Tibial nerve (tissue), 4 donors: ENCODE measurements around the gene TOMM5. TPM values are rescaled to one million over a fixed set of nuclear protein-coding genes. Genes with fewer than 3 reads are reported as not detected.

Source experiments
- DNase-seq, 2 donors: peaks; one replicate each; pipeline ENCODE4 v3.0.0-alpha.2; 2019; ENCODE audit warnings: low spot score in 2 of 2
- H3K27ac ChIP-seq, 4 donors: fragments of 200-600 bp; sonication (generic) in 3 of 4; one replicate each; pipeline ENCODE4 v1.5.1; 2017 to 2019; ENCODE audit warnings: mild to moderate bottlenecking in 1 of 4
- H3K27me3 ChIP-seq, 2 donors: fragments of 200-600 bp; sonication (generic) in 1 of 2; one replicate each; pipeline versions ENCODE4 v1.5.1 to v1.6.0; 2017 to 2019
- H3K36me3 ChIP-seq, 3 donors: fragments of 200-600 bp; sonication (generic); one replicate each; pipeline ENCODE4 v1.5.1; 2018 to 2019
- H3K4me1 ChIP-seq, 4 donors: fragments of 200-600 bp; sonication (generic) in 3 of 4; one replicate each; pipeline ENCODE4 v1.5.1; 2017 to 2019
- H3K4me3 ChIP-seq, 4 donors: fragments of 200-600 bp; sonication (generic) in 3 of 4; one replicate each; pipeline ENCODE4 v1.5.1; 2017 to 2019; ENCODE audit warnings: mild to moderate bottlenecking in 1 of 4, moderate library complexity in 1 of 4
- H3K9me3 ChIP-seq, 4 donors: fragments of 200-600 bp; sonication (generic) in 3 of 4; one replicate each; pipeline ENCODE4 v1.5.1; 2017 to 2019
- EP300 ChIP-seq, 2 donors: sonication (generic); formaldehyde crosslinking; IDR thresholded peaks; one replicate each; pipeline ENCODE4 v1.6.1; 2017; ENCODE audit warnings: antibody characterized with exemption in 2 of 2, mild to moderate bottlenecking in 1 of 2
- POLR2A ChIP-seq, 2 donors: fragments of 450-650 bp; IDR thresholded peaks; one replicate each; pipeline ENCODE4 v1.6.1; 2017; ENCODE audit warnings: antibody characterized with exemption in 2 of 2, mild to moderate bottlenecking in 2 of 2, moderate library complexity in 2 of 2
- WGBS, 2 donors: methylation state at CpG; one replicate each; pipeline ENCODE4 v1.1.5; 2018; 5-methylcytosine and 5-hydroxymethylcytosine counted together
- total RNA-seq, 4 donors: library from RNA; depleted of rRNA; stranded (reverse); fragments of >200 nt; gene quantifications; one replicate each; pipeline ENCODE4 v1.1.0, GENCODE V29; 2016
- TF ChIP-seq, protein P1 (sequence below), 5 experiments: fragments of 200-600 bp in 3 of 5; fragments of 450-650 bp in 2 of 5; sonication (generic) in 3 of 5; IDR thresholded peaks; one replicate each; pipeline ENCODE4 v1.5.1; 2016 to 2019; ENCODE audit warnings: antibody characterized with exemption in 5 of 5, mild to moderate bottlenecking in 3 of 5, moderate library complexity in 2 of 5

TOMM5 gene
- total RNA-seq, 4 donors from 2014 or later = 21.0 to 81.1 (median 63.7) TPM

DNA sequence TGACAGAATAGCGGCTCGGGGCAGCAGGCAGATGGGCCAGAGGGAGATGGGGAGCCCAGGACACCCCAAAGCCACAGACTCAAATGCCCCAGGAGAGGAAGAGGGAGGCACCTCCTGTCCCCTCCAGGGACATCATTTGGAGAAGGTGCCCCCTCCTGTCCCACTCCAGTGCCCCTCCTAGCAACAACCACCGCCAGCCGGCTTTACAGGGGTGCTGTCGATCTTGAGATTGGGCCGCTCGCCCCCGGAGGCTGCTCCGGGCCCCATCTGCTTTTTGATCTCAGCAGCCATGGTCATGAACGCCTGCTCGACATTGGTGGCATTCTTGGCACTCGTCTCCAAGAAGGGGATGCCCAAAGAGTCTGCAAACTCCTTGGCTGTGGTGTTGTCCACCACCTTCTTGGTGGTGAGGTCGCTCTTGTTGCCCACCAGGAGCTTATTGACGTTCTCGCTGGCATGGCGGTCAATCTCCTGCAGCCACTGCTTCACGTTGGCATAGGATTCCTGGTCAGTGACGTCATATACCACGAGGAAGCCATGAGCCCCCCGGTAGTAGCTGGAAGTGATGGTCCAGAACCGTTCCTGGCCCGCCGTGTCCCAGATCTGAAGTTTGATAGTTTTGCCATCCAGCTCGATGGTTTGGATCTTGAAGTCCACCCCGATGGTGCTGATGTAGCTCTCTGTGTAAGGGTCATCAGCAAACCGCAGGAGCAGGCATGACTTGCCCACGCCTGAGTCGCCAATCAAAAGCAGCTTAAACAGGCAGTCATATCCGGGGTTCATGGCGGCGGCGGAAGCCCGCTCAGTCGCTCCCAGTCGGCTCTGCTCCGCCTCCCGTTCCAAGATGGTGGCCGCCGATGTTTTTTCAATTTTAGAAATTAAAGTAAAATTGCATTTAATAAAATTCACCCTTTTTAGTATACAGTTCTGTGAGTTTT, 44.4 kb upstream of the TOMM5 start:
- Histone ChIP-seq H3K4me1 (no peaks in the 10 kb centered on the region), H3K27ac (no peak overlapping the region), H3K4me3 (no peak overlapping the region), H3K27me3 (peaks cover 0 to 5% of the 10 kb centered on the region in 2 donors), H3K36me3 (no peaks in the 10 kb centered on the region), H3K9me3 (no peaks in the 10 kb centered on the region)
- TF ChIP-seq POLR2A (IDR thresholded peaks at IDR 0.05) = no peak
- no peak for TF ChIP-seq EP300 (IDR thresholded peaks at IDR 0.05)
- TF ChIP-seq, protein P1, sequence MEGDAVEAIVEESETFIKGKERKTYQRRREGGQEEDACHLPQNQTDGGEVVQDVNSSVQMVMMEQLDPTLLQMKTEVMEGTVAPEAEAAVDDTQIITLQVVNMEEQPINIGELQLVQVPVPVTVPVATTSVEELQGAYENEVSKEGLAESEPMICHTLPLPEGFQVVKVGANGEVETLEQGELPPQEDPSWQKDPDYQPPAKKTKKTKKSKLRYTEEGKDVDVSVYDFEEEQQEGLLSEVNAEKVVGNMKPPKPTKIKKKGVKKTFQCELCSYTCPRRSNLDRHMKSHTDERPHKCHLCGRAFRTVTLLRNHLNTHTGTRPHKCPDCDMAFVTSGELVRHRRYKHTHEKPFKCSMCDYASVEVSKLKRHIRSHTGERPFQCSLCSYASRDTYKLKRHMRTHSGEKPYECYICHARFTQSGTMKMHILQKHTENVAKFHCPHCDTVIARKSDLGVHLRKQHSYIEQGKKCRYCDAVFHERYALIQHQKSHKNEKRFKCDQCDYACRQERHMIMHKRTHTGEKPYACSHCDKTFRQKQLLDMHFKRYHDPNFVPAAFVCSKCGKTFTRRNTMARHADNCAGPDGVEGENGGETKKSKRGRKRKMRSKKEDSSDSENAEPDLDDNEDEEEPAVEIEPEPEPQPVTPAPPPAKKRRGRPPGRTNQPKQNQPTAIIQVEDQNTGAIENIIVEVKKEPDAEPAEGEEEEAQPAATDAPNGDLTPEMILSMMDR (IDR thresholded peaks at IDR 0.05) = no peak
- 96% methylated on average over 36 to 38 of the region's 39 CpGs for WGBS, 2 donors
- DNase-seq = no peak

DNA sequence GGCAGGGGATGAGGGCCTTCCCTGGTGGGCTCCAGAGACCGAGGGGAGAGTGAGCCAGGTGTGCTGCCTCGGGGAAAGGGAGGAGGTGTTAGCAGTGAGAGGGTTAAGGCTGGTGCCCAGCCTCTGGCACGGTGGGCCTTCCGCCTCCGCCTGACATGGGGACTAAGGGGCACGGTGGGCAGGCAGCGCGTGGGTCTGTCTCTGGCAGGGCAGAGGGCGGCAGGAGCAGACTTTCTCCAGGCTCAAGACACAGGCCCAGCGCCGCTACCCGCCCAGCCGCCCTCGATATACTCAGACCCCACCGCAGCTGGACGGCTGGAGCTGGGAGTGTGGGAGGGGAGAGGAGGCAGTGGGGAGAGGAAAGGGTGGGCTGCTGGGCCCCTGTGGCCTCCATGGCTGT, 43.4 kb upstream of the TOMM5 start:
- TF ChIP-seq POLR2A (IDR thresholded peaks at IDR 0.05) = no peak
- TF ChIP-seq, protein P1 (IDR thresholded peaks at IDR 0.05) = no peak
- TF ChIP-seq EP300 (IDR thresholded peaks at IDR 0.05) = no peak
- 72 to 75% methylated on average over 16 of the region's 16 CpGs for WGBS, 2 donors
- Histone ChIP-seq H3K27ac (no peak overlapping the region), H3K27me3 (peaks cover 0 to 5% of the 10 kb centered on the region in 2 donors), H3K9me3 (no peaks in the 10 kb centered on the region), H3K36me3 (no peaks in the 10 kb centered on the region), H3K4me1 (no peaks in the 10 kb centered on the region), H3K4me3 (no peak overlapping the region)
- no peak for DNase-seq

DNA sequence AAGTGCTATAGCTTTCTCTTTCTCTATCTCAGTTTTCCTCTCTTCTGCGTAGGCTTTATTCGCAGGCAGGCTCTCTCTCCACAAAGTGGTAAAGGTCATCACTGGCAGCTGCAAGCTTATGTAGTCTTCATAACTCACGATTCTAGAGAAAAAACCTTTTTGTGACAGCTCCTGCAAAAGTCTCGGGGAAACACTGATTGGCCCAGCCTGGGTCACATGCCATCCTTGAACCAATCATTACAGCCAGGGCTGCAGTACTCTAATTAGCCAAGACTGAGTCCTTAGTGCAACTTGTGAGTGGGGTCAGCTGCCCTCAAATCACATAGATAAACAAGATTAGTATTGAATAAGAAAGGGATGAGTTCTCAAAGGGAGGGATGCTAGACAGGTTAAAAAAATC, 40.1 kb upstream of the TOMM5 start:
- no peaks in the 10 kb centered on the region for H3K36me3 ChIP-seq
- no peak overlapping the region for H3K4me3 ChIP-seq
- WGBS, 2 donors = 45 to 58% methylated on average over 4 of the region's 4 CpGs
- TF ChIP-seq, protein P1 (IDR thresholded peaks at IDR 0.05) = no peak
- TF ChIP-seq EP300 (IDR thresholded peaks at IDR 0.05) (no peak), POLR2A (IDR thresholded peaks at IDR 0.05) (no peak)
- no peaks in the 10 kb centered on the region for H3K9me3 ChIP-seq
- peaks cover 0 to 5% of the 10 kb centered on the region in 2 donors for H3K27me3 ChIP-seq
- no peaks in the 10 kb centered on the region for H3K4me1 ChIP-seq
- no peak for DNase-seq
- no peak overlapping the region for H3K27ac ChIP-seq

DNA sequence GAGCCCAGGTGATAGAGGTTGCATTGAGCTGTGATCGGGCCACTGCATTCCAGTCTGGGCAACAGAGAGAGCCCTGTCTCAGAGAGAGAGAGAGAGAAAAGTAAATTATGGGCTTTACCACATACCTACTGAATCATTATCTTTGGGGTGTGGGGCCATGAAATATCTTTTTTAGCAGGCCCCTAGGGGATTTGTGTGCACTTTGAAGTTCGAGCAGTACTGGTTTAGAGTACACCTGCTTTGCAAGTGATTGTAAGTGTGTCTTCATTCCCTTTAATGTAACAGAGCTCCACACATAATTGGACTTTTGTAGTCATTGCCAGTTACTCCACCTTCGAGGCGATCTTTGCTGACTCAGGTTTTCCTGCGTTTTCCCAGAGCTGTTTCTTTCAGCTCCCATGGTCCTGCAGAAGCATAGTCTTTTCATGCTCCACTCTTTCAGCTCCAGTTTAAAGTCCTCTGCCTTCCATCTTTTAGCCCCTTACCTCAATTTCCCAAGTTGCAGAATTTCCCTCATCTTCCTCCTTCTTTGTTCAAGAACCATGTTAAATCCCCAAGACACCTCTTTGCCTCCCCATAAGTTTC, 34.4 kb upstream of the TOMM5 start:
- Histone ChIP-seq H3K9me3 (no peaks in the 10 kb centered on the region), H3K27me3 (no peaks in the 10 kb centered on the region)
- WGBS, 2 donors = 30 to 37% methylated on average over 5 of the region's 5 CpGs

More for the DNA sequence above, 34.4 kb upstream of the TOMM5 start:
- H3K36me3 ChIP-seq = no peaks in the 10 kb centered on the region
- no peaks in the 10 kb centered on the region for H3K4me1 ChIP-seq
- no peak for DNase-seq
- no peak overlapping the region for H3K4me3 ChIP-seq
- TF ChIP-seq EP300 (IDR thresholded peaks at IDR 0.05) = no peak
- TF ChIP-seq POLR2A (IDR thresholded peaks at IDR 0.05) = no peak
- TF ChIP-seq, protein P1 (IDR thresholded peaks at IDR 0.05) = no peak
- no peak overlapping the region for H3K27ac ChIP-seq
